Liver (tissue), 9 donors: ENCODE measurements around the gene GPX4. TPM values are rescaled to one million over a fixed set of nuclear protein-coding genes. Genes with fewer than 3 reads are reported as not detected.

Experiments
- DNase-seq: peaks from one replicate; pipeline ENCODE4 v3.0.0-alpha.2; 2017; ENCODE audit warnings: low spot score
- H3K27ac ChIP-seq, 2 donors: one replicate each; pipeline ENCODE4 v1.7.0; 2013; ENCODE audit warnings: inconsistent platforms in 2 of 2, low read length in 2 of 2, control low read depth in 1 of 2, low read depth in 1 of 2, mild to moderate bottlenecking in 1 of 2
- H3K27me3 ChIP-seq, 4 donors: one replicate each; pipeline versions ENCODE4 v1.6.1 to v1.7.0; 2013; ENCODE audit warnings: low read length in 3 of 4, inconsistent platforms in 1 of 4, mild to moderate bottlenecking in 1 of 4, moderate library complexity in 1 of 4; ENCODE audit not compliant: control insufficient read depth in 4 of 4, insufficient read depth in 4 of 4
- H3K36me3 ChIP-seq, 4 donors: one replicate each; pipeline versions ENCODE4 v1.6.1 to v1.7.0; 2013; ENCODE audit warnings: low read length in 3 of 4, mild to moderate bottlenecking in 3 of 4, low read depth in 1 of 4, moderate library complexity in 1 of 4; ENCODE audit not compliant: control insufficient read depth in 4 of 4, insufficient read depth in 3 of 4
- H3K4me1 ChIP-seq, 4 donors: one replicate each; pipeline versions ENCODE4 v1.6.1 to v1.7.0; 2013; ENCODE audit warnings: low read length in 3 of 4, mild to moderate bottlenecking in 3 of 4, moderate library complexity in 1 of 4; ENCODE audit not compliant: control insufficient read depth in 4 of 4, insufficient read depth in 4 of 4
- H3K4me3 ChIP-seq, 3 donors: one replicate each; pipeline versions ENCODE4 v1.6.1 to v1.7.0; 2013; ENCODE audit warnings: low read length in 3 of 3, control low read depth in 1 of 3, low read depth in 1 of 3, mild to moderate bottlenecking in 1 of 3
- H3K9ac ChIP-seq, 2 donors: one replicate each; pipeline ENCODE4 v1.7.0; 2013; ENCODE audit warnings: low read length in 2 of 2, mild to moderate bottlenecking in 2 of 2, moderate library complexity in 2 of 2, control low read depth in 1 of 2, low read depth in 1 of 2
- H3K9me3 ChIP-seq, 4 donors: one replicate each; pipeline versions ENCODE4 v1.6.1 to v1.7.0; 2013; ENCODE audit warnings: low read length in 3 of 4; ENCODE audit not compliant: control insufficient read depth in 4 of 4
- CTCF ChIP-seq: fragments of 150-350 bp; IDR thresholded peaks from 2 replicates; pipeline ENCODE4 v1.5.1; 2017; ENCODE audit warnings: improper control_type of control experiment, low read depth, low read length; ENCODE audit not compliant: missing input control
- EGR1 ChIP-seq, 2 donors: IDR thresholded peaks; 2 replicates each; pipeline ENCODE4 v1.6.1; 2016 to 2018; ENCODE audit warnings: antibody characterized with exemption in 2 of 2, low read depth in 2 of 2
- FOXA1 ChIP-seq: IDR thresholded peaks from 2 replicates; pipeline ENCODE4 v1.6.1; 2016; ENCODE audit warnings: antibody characterized with exemption
- FOXA2 ChIP-seq: IDR thresholded peaks from 2 replicates; pipeline ENCODE4 v1.6.1; 2016; ENCODE audit warnings: antibody characterized with exemption
- GABPA ChIP-seq, 2 donors: IDR thresholded peaks in 1 of 2; conservative IDR thresholded peaks in 1 of 2; 2 replicates each; pipeline ENCODE4 v1.6.1; 2016; ENCODE audit warnings: antibody characterized with exemption in 2 of 2, mild to moderate bottlenecking in 1 of 2, moderate library complexity in 1 of 2
- HNF4A ChIP-seq, 2 donors: conservative IDR thresholded peaks; 2 replicates each; pipeline ENCODE4 v1.6.1; 2016; ENCODE audit warnings: antibody characterized with exemption in 2 of 2, mild to moderate bottlenecking in 2 of 2
- HNF4G ChIP-seq: IDR thresholded peaks from 2 replicates; pipeline ENCODE4 v1.6.1; 2016; ENCODE audit warnings: antibody characterized with exemption
- JUND ChIP-seq, 2 donors: IDR thresholded peaks; 2 replicates each; pipeline ENCODE4 v1.6.1; 2016; ENCODE audit warnings: antibody characterized with exemption in 2 of 2
- NR2F2 ChIP-seq: IDR thresholded peaks from 2 replicates; pipeline ENCODE4 v1.6.1; 2016; ENCODE audit warnings: antibody characterized with exemption
- SP1 ChIP-seq: IDR thresholded peaks from 2 replicates; pipeline ENCODE4 v1.6.1; 2018; ENCODE audit warnings: antibody characterized with exemption, mild to moderate bottlenecking
- TAF1 ChIP-seq: conservative IDR thresholded peaks from 2 replicates; pipeline ENCODE4 v1.6.1; 2016; ENCODE audit warnings: antibody characterized with exemption, mild to moderate bottlenecking
- YY1 ChIP-seq: IDR thresholded peaks from 2 replicates; pipeline ENCODE4 v1.6.1; 2016; ENCODE audit warnings: antibody characterized with exemption, mild to moderate bottlenecking
- ZBTB33 ChIP-seq: IDR thresholded peaks from 2 replicates; pipeline ENCODE4 v1.6.1; 2016; ENCODE audit warnings: antibody characterized with exemption
- WGBS: extraction: QIAGEN DNeasy Blood & Tissue Kit; methylation state at CpG from one replicate; pipeline ENCODE4 v1.1.7; 2013; 5-methylcytosine and 5-hydroxymethylcytosine counted together
- polyA plus RNA-seq, 2 donors: library from polyadenylated mRNA; stranded (reverse) in 1 of 2; unstranded in 1 of 2; fragments of 200-250 nt in 1 of 2; fragments of >200 nt in 1 of 2; fragmentation: Nextera tagmentation in 1 of 2; extraction: Ambion mirVana in 1 of 2; gene quantifications; one replicate each; pipeline versions ENCODE4 v1.2.1 to v1.2.3, GENCODE V29; 2013 to 2015
- total RNA-seq, 2 donors: library from RNA; depleted of rRNA; stranded (reverse); fragments of >200 nt; gene quantifications; one replicate each; pipeline ENCODE4 v1.2.3, GENCODE V29; 2014
- TF ChIP-seq, protein P1 (sequence below): IDR thresholded peaks from 2 replicates; pipeline ENCODE4 v1.6.1; 2016; ENCODE audit warnings: antibody characterized with exemption
- TF ChIP-seq, protein P2 (sequence below): IDR thresholded peaks from 2 replicates; pipeline ENCODE4 v1.6.1; 2016; ENCODE audit warnings: antibody characterized with exemption
- donor health status: healthy.
- donor health status: healthy.
- donor health status: healthy.
- donor health status: healthy.
- donor health status: healthy.

The GPX4 gene
- total and polyA plus RNA-seq, 4 donors: 122 to 558 (median 298) TPM

- DNase-seq: no peak
- no peaks in the 10 kb centered on the region for H3K9me3 ChIP-seq
- no peaks in the 10 kb centered on the region for H3K27me3 ChIP-seq
- no peak overlapping the region for H3K9ac ChIP-seq
- H3K4me3 ChIP-seq: no peak overlapping the region
- 96% methylated on average over 39 of the region's 39 CpGs for WGBS
- H3K27ac ChIP-seq: no peak overlapping the region
- peaks cover under 1 to 9% (median 3%) of the 10 kb centered on the region in 4 donors for H3K4me1 ChIP-seq
- TF ChIP-seq FOXA2 (no peak), EGR1 (IDR thresholded peaks at IDR 0.05; ENCODE audit: low read depth in 2 of 2) (no peak), GABPA (IDR thresholded peaks at IDR 0.05 in 1 of 2, conservative IDR thresholded peaks at IDR 0.05 in 1 of 2) (no peak), CTCF (no peak), SP1 (no peak), HNF4A (conservative IDR thresholded peaks at IDR 0.05) (no peak), JUND (IDR thresholded peaks at IDR 0.05) (no peak), YY1 (no peak), NR2F2 (no peak), HNF4G (no peak)
- TF ChIP-seq, protein P1, sequence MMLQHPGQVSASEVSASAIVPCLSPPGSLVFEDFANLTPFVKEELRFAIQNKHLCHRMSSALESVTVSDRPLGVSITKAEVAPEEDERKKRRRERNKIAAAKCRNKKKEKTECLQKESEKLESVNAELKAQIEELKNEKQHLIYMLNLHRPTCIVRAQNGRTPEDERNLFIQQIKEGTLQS: no peak
- peaks cover 9 to 27% (median 19%) of the 10 kb centered on the region in 4 donors for H3K36me3 ChIP-seq
Observed at GRCh38 chr19:1149259-1150045, 45.7 kb downstream of the GPX4 start.

- DNase-seq: no peak
- H3K4me3 ChIP-seq: no peak overlapping the region
- H3K9me3 ChIP-seq: no peaks in the 10 kb centered on the region
- H3K27ac ChIP-seq: peak overlapping the region in 1 of 2 donors; percentile 32
- no peak overlapping the region for H3K9ac ChIP-seq
- TF ChIP-seq YY1 (no peak), SP1 (no peak)
- 91% methylated on average over 33 of the region's 33 CpGs for WGBS
- H3K27me3 ChIP-seq: no peaks in the 10 kb centered on the region
- H3K36me3 ChIP-seq: peaks cover 4 to 25% (median 17%) of the 10 kb centered on the region in 4 donors
- peaks cover 8 to 12% (median 10%) of the 10 kb centered on the region in 4 donors for H3K4me1 ChIP-seq
Observed at GRCh38 chr19:1150333-1151036, 46.7 kb downstream of the GPX4 start.

DNA sequence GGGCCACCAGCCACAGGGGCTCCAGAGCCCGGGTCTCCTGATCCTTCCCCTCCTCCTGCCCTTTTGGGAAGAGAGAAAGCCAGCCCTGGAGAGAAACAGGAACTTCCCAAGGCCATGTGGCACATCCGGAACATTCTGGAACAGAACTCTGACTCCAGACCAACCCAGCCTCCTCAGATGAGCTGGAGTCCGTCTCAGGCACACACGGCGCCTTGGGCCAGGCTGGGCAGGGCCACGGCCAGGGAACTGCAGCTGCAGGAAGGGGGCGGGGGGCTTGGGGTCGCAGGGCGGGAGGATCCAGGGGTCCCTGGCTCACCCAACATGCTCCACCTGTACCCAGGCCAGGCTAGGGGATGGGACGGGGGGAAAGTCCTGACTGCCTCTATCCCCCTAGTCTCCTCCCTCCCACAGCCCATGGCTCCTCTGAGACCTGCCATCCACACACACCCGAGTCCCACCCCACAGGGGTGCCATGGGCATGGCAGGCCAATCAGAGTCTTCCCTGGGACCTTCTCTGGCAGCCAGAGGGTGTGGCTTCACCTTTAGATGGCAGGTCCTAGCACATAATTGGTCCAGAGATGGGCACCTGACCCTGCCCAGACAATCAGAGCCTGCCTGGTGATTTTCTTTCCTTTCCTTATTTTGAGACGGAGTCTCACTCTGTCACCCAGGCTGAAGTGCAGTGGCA lies 47.4 kb downstream of the GPX4 start:
- no peak for DNase-seq
- WGBS: 85% methylated on average over 12 of the region's 12 CpGs
- Histone ChIP-seq H3K27me3 (no peaks in the 10 kb centered on the region), H3K4me1 (peaks cover 14 to 19% (median 17%) of the 10 kb centered on the region in 4 donors), H3K9ac (no peak overlapping the region), H3K9me3 (no peaks in the 10 kb centered on the region), H3K36me3 (peaks cover 4 to 21% (median 12%) of the 10 kb centered on the region in 4 donors), H3K4me3 (no peak overlapping the region), H3K27ac (peak overlapping the region; percentile 17 to 44)
- TF ChIP-seq FOXA2 (no peak), SP1 (peak; percentile 20), TAF1 (no peak), NR2F2 (peak; percentile 74), FOXA1 (no peak), ZBTB33 (no peak)
- TF ChIP-seq, protein P2, sequence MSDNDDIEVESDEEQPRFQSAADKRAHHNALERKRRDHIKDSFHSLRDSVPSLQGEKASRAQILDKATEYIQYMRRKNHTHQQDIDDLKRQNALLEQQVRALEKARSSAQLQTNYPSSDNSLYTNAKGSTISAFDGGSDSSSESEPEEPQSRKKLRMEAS: no peak
- TF ChIP-seq, protein P1: no peak
